ENCODE measurements around the gene TOR1A. TPM values are rescaled to one million over a fixed set of nuclear protein-coding genes. Genes with fewer than 3 reads are reported as not detected.
"Not testable (repeated sequence)": the region's sequence is repeated elsewhere in the genome, so short reads cannot be mapped to it uniquely, and the experiment has no call there.

The TOR1A gene
- total and polyA plus RNA-seq, 5 donors: 16.1 to 22.4 (median 18.8) TPM

DNA sequence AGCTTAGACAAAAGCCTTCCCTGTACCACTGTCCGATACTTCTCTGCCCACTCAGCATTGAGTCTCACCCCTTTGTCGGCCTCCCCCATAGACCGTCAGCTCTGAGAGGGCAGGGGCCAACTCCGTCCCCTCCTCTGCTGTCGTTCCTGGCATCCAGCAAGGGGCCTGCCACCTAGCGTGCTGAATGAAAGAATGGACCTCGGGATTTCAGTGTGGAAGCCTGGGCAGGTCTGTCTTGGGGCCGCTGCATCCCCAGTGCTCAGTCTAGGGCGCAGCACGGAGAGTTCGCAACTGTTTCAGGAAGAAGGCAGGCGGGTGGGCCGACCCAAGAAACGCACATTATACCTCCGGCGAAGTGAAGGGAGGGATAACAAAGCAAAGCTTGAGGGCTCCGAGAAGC lies 22.4 kb downstream of the TOR1A start:
- intact Hi-C loops (cut with DNase I): no loop called here
- no peaks in the 10 kb centered on the region for H3K9me3 ChIP-seq (ENCODE audit: control insufficient read depth, low read length)
- no peaks in the 10 kb centered on the region for H3K27me3 ChIP-seq (ENCODE audit: control insufficient read depth, insufficient read depth)
- H3K27ac ChIP-seq (ENCODE audit: low read length): no peak overlapping the region
- ATAC-seq (no peak), DNase-seq (no peak)
- WGBS: 80% methylated on average over 17 of the region's 17 CpGs
- no peak overlapping the region for H3K4me3 ChIP-seq (ENCODE audit: low read length)
- H3K4me1 ChIP-seq (ENCODE audit: control insufficient read depth, insufficient read depth, low read length): peaks cover 6% of the 10 kb centered on the region

DNA sequence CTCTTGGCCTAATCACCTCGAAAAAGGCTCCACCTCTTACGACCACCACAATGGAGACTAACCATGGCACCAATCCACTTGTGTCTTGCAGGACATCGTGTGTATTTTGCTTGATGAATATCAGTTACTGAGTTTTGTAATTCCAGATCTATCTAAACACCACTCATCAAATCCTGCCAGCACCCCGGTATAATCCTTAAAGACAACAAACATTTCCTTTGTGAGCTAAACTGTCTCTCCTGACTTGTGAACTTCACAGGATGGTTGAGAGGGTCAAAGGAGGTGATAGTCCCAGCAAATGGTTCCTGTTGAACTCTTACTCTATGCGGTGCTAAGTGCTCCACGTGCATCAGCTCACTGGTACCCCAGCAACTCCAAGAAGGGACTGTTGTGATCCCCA lies 25.0 kb downstream of the TOR1A start:
- Histone ChIP-seq H3K4me1 (ENCODE audit: control insufficient read depth, insufficient read depth, low read length) (peaks cover 4% of the 10 kb centered on the region), H3K27ac (ENCODE audit: low read length) (no peak overlapping the region), H3K4me3 (ENCODE audit: low read length) (no peak overlapping the region), H3K27me3 (ENCODE audit: control insufficient read depth, insufficient read depth) (no peaks in the 10 kb centered on the region), H3K9me3 (ENCODE audit: control insufficient read depth, low read length) (no peaks in the 10 kb centered on the region)
- 41% methylated on average over 6 of the region's 6 CpGs for WGBS
- DNase-seq: no peak
- ATAC-seq: no peak
- intact Hi-C loops (cut with DNase I): no loop called here

DNA sequence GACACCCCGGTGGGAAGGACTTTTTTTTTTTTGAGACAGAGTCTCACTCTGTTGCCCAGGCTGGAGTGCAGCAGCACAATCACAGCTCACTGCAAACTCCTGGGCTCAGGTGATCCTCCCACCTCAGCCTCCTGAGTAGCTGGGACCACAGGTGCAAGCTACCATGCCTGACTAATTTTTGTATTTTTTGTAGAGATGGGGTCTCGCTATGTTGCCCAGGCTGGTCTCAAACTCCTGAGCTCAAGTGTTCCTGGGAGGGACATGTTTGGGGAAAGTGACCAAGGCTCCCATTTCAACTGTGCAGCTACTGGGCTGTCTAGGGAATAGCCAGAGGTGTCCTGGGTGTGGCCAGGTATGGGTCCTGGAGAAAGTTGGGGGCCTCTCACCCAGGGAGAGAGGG lies 27.9 kb downstream of the TOR1A start:
- intact Hi-C loops (cut with DNase I); H3K4me1 ChIP-seq (ENCODE audit: control insufficient read depth, insufficient read depth, low read length); ATAC-seq; H3K9me3 ChIP-seq (ENCODE audit: control insufficient read depth, low read length); H3K27ac ChIP-seq (ENCODE audit: low read length); H3K4me3 ChIP-seq (ENCODE audit: low read length); H3K27me3 ChIP-seq (ENCODE audit: control insufficient read depth, insufficient read depth); DNase-seq: not testable (repeated sequence)
- WGBS: 85% methylated on average over 2 of the region's 2 CpGs

DNA sequence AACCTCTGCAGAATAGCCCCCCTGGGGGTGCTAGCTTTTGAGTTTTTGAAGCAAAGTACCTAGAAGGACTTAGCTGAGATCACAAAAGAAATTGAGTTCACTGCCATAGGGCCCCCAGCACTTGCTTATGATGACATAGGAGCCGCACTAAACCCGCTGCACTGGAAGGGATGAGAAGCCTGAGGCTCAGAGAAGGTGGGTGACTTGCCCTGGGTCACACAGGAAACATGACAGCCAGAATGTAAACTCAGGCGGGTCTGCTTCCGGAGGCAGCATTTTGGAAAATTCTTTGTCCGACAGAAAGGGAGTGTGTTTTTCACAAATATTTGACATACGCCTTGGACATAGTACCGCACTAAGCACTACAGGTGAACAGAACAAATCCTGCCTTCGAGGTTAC lies 29.4 kb downstream of the TOR1A start:
- no peak for ATAC-seq
- 81% methylated on average over 8 of the region's 8 CpGs for WGBS
- H3K4me1 ChIP-seq (ENCODE audit: control insufficient read depth, insufficient read depth, low read length): no peaks in the 10 kb centered on the region
- intact Hi-C loops (cut with DNase I): no loop called here
- no peak for DNase-seq
- no peaks in the 10 kb centered on the region for H3K9me3 ChIP-seq (ENCODE audit: control insufficient read depth, low read length)
- no peak overlapping the region for H3K4me3 ChIP-seq (ENCODE audit: low read length)
- H3K27me3 ChIP-seq (ENCODE audit: control insufficient read depth, insufficient read depth): no peaks in the 10 kb centered on the region
- no peak overlapping the region for H3K27ac ChIP-seq (ENCODE audit: low read length)

DNA sequence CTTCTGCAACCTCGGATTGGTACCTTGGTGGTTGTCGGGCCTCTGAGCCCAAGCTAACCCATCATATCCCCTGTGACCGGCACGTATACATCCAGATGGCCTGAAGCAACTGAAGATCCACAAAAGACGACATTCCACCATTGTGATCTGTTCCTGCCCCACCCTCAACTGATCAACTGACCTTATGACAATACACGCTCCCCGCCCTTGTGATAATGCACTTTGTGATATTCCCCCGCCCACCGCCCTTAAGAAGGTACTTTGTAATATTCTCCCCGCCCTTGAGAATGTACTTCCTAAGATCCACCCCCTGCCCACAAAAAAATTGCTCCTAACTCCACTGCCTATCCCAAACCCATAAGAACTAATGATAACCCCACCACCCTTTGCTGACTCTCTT lies 37.5 kb downstream of the TOR1A start:
- H3K4me3 ChIP-seq (ENCODE audit: low read length): no peak overlapping the region
- H3K9me3 ChIP-seq (ENCODE audit: control insufficient read depth, low read length): no peaks in the 10 kb centered on the region
- H3K4me1 ChIP-seq (ENCODE audit: control insufficient read depth, insufficient read depth, low read length): no peaks in the 10 kb centered on the region
- DNase-seq (no peak), ATAC-seq (no peak)
- H3K27me3 ChIP-seq (ENCODE audit: control insufficient read depth, insufficient read depth): no peaks in the 10 kb centered on the region
- intact Hi-C loops (cut with DNase I): loop anchor here (10.0 kb wide), 2 partner anchors 142 to 652 kb away; partner anchors contain the start of gene ASB6 (in 2 of the 4)
- no peak overlapping the region for H3K27ac ChIP-seq (ENCODE audit: low read length)
- WGBS: 74% methylated on average over 10 of the region's 10 CpGs

DNA sequence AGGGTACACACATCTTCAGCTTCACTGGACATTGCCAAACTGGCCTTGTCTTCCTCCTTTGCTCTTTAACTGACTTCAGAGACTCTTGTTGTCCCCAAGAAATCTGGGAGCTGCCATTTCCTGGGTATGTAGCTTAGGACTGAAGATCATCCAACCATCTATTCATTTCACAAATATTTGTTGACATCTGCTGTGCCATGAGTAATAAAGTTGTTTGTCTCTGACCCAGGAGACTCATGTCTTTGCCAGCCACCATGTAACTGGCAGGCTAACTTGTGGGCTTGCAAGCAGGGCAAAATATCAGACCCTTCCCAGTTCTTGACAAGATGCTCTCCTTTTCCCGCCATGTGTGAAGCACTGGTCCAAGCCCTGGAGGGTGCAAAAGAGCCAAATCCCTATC lies 38.1 kb downstream of the TOR1A start:
- DNase-seq (no peak), ATAC-seq (no peak)
- no peaks in the 10 kb centered on the region for H3K27me3 ChIP-seq (ENCODE audit: control insufficient read depth, insufficient read depth)
- H3K4me3 ChIP-seq (ENCODE audit: low read length): no peak overlapping the region
- intact Hi-C loops (cut with DNase I): loop anchor here (10.0 kb wide), 2 partner anchors 141 to 651 kb away; partner anchors contain the start of gene ASB6 (in 2 of the 4)
- H3K9me3 ChIP-seq (ENCODE audit: control insufficient read depth, low read length): no peaks in the 10 kb centered on the region
- H3K27ac ChIP-seq (ENCODE audit: low read length): no peak overlapping the region
- WGBS: 95% methylated on average over 1 of the region's 1 CpG
- H3K4me1 ChIP-seq (ENCODE audit: control insufficient read depth, insufficient read depth, low read length): no peaks in the 10 kb centered on the region

DNA sequence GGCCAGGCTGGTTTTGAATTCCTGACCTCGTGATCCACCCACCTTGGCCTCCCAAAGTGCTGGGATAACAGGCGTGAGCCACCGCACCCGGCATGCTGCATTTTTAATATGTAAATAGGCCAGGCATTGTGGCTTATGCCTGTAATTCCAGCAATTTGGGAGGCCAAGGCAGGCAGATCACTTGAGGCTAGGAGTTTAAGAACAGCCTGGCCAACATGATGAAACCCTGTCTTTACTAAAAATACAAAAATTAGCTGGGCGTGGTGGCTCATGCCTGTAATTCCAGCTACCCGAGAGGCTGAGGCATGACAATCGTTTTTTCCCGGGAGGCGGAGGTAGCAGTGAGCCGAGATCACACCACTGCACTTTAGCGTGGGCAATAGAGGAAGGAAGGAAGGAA lies 39.0 kb downstream of the TOR1A start:
- DNase-seq; H3K4me1 ChIP-seq (ENCODE audit: control insufficient read depth, insufficient read depth, low read length); H3K4me3 ChIP-seq (ENCODE audit: low read length); H3K27me3 ChIP-seq (ENCODE audit: control insufficient read depth, insufficient read depth); H3K27ac ChIP-seq (ENCODE audit: low read length); ATAC-seq; H3K9me3 ChIP-seq (ENCODE audit: control insufficient read depth, low read length): not testable (repeated sequence)
- intact Hi-C loops (cut with DNase I): loop anchor here (5.0 to 10.0 kb wide), 5 partner anchors 43 to 650 kb away; partner anchors contain the start of gene ASB6 (in 4 of the 4)
- 72% methylated on average over 11 of the region's 11 CpGs for WGBS

DNA sequence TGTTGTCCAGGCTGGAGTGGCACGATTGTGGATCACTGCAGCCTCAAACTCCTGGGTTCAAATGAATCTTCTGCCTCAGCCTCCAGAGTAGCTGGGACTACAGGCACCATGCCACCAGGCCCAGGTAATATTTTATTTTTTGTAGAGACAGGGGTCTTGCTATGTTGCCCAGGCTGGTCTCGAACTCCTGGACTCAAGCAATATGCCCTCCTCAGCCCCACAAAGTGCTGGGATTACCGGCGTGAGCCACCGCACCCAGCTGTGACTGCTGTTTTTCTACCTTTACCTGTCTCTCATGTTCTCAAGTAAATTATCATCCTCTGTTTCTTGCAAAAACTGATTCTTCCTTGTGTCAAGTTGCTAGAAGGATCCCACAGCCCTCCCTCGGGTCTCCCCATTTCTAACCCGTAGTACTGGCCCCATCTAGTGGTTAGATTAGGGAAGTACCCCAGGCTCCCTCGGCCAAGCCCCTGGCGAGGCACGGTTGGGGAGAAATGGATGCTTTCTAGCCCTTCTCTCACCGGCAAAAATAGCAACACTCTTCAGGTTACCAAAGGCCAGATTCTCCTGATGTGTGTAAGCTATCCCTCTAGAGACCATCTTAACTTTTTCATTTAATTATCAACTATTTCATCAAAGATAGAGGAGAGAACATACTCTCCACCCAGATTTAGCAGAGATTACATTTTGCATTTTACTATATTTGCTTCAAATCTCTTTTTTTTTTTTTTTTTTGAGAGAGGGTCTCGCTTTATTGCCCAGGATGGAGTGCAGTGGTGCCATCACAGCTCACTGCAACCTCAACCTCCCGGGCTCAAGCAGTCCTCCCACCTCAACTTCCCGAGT lies 40.2 kb downstream of the TOR1A start:
- Histone ChIP-seq H3K27ac (ENCODE audit: low read length) (no peak overlapping the region), H3K9me3 (ENCODE audit: control insufficient read depth, low read length) (no peaks in the 10 kb centered on the region), H3K4me1 (ENCODE audit: control insufficient read depth, insufficient read depth, low read length) (no peaks in the 10 kb centered on the region), H3K4me3 (ENCODE audit: low read length) (no peak overlapping the region), H3K27me3 (ENCODE audit: control insufficient read depth, insufficient read depth) (no peaks in the 10 kb centered on the region)
- WGBS: 35% methylated on average over 14 of the region's 14 CpGs
- DNase-seq (peak; percentile 66 to 82 (median 69)), ATAC-seq (peak; percentile 88 to 91)
- intact Hi-C loops (cut with DNase I): loop anchor here (2.0 to 10.0 kb wide), 6 partner anchors 41 to 649 kb away; partner anchors contain the start of gene ASB6 (in 4 of the 4)

DNA sequence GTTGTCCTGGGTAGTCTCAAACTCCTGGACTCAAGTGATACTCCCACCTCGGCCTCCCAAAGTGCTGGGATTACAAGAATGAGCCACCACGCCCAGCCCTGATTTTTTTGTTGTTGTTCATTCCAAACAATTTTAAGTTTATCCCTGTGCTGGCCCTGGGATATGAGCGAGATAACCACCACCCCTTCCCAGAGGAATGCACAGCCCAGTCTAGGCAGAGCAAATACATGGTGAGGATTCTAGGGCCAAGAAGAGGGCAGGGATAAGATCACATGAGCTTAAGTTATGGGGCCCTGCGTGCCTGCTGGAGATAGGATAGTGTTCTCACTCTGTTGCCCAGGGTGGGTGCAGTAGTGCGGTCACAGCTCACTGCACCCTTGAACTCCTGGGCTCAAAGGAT lies 42.0 kb downstream of the TOR1A start:
- intact Hi-C loops (cut with DNase I): loop anchor here (2.0 to 10.0 kb wide), 6 partner anchors 40 to 647 kb away; partner anchors contain the start of gene ASB6 (in 4 of the 4)
- Histone ChIP-seq H3K27me3 (ENCODE audit: control insufficient read depth, insufficient read depth) (no peaks in the 10 kb centered on the region), H3K9me3 (ENCODE audit: control insufficient read depth, low read length) (no peaks in the 10 kb centered on the region), H3K4me3 (ENCODE audit: low read length) (no peak overlapping the region), H3K27ac (ENCODE audit: low read length) (no peak overlapping the region), H3K4me1 (ENCODE audit: control insufficient read depth, insufficient read depth, low read length) (no peaks in the 10 kb centered on the region)
- no peak for ATAC-seq
- 69% methylated on average over 5 of the region's 5 CpGs for whole genome bisulfite sequencing
- DNase-seq: peak in 1 of 3 donors; percentile 5

DNA sequence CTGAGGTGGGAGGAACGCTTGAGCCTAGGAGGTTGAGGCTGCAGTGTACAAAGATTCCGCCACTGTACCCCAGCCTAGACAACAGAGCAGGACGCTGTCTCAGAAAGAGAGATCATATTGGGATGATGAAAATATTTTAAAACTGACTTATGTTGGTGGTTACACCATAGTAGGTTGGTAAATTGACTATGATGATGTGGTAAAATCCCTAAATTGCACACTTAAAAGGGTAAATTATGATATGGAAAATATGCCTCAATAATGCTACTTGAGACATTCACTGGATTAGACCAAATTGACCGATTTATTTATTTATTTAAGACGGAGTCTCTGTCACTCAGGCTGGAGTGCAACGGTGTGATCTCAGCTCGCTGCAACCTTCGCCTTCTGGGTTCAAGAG lies 42.8 kb downstream of the TOR1A start:
- Histone ChIP-seq H3K4me1 (ENCODE audit: control insufficient read depth, insufficient read depth, low read length) (no peaks in the 10 kb centered on the region), H3K4me3 (ENCODE audit: low read length) (no peak overlapping the region), H3K27me3 (ENCODE audit: control insufficient read depth, insufficient read depth) (no peaks in the 10 kb centered on the region), H3K9me3 (ENCODE audit: control insufficient read depth, low read length) (no peaks in the 10 kb centered on the region), H3K27ac (ENCODE audit: low read length) (no peak overlapping the region)
- 81% methylated on average over 8 of the region's 8 CpGs for WGBS
- intact Hi-C loops (cut with DNase I): loop anchor here (5.0 to 10.0 kb wide), 5 partner anchors 39 to 646 kb away; partner anchors contain the start of gene ASB6 (in 4 of the 4)
- ATAC-seq (no peak), DNase-seq (no peak)

DNA sequence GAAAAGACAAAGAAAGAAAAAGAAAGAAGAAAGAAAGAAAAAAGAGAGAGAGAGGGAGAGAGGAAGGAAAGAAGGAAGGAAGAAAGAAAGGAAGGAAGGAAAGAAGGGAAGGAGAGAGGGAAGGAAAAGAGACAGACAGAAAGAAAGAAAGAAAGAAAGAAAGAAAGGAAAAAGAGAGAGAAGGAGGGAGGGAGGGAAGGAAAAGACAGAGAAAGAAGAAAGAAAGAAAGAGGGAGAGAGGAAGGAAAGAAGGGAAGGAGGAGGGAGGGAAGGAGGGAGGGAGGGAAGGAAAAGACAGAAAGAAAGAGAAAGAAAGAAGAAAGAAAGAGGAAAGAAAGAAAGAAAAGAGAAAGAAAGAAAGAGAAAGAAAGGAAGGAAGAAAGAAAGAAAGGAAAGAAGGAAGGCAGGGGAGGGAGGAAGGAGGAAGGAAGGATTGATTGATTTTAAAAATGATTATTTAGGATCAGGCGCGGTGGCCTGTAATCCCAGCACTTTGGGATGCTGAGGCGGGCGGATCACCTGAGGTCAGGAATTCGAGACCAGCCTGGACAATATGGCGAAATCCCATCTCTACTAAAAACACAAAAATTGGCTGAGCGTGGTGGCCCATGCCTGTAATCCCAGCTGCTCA lies 44.3 kb downstream of the TOR1A start:
- Histone ChIP-seq H3K4me3 (ENCODE audit: low read length) (no peak overlapping the region), H3K27ac (ENCODE audit: low read length) (no peak overlapping the region), H3K9me3 (ENCODE audit: control insufficient read depth, low read length) (no peaks in the 10 kb centered on the region), H3K4me1 (ENCODE audit: control insufficient read depth, insufficient read depth, low read length) (no peaks in the 10 kb centered on the region), H3K27me3 (ENCODE audit: control insufficient read depth, insufficient read depth) (no peaks in the 10 kb centered on the region)
- WGBS: 92% methylated on average over 7 of the region's 7 CpGs
- ATAC-seq (no peak), DNase-seq (peak in 1 of 3 donors; percentile 10)
- intact Hi-C loops (cut with DNase I): loop anchor here (5.0 to 10.0 kb wide), 5 partner anchors 37 to 645 kb away; partner anchors contain the start of gene ASB6 (in 4 of the 4)
